Thoracic aorta (tissue), 2 donors: Measurements from ENCODE around the gene ZNF668. TPM values are rescaled to one million over a fixed set of nuclear protein-coding genes. Genes with fewer than 3 reads are reported as not detected.

Source experiments
- ATAC-seq: fragments of 150-250 bp; one replicate; pipeline ENCODE4 v1.8.0; 2017; ENCODE audit warnings: low read depth; ENCODE audit not compliant: insufficient number of reproducible peaks, low FRiP score
- DNase-seq: peaks from one replicate; pipeline ENCODE4 v3.0.0-alpha.2; 2020; ENCODE audit warnings: low spot score
- H3K27ac ChIP-seq, 2 donors: fragments of 200-600 bp; sonication (generic); 1 replicate in 1 of 2; 2 replicates in 1 of 2; pipeline ENCODE4 v1.5.1; 2016; ENCODE audit warnings: mild to moderate bottlenecking in 2 of 2, moderate library complexity in 2 of 2
- H3K27me3 ChIP-seq: fragments of 200-600 bp; sonication (generic); replicated peaks from 2 replicates; pipeline ENCODE4 v1.6.0; 2016; ENCODE audit warnings: mild to moderate bottlenecking; ENCODE audit not compliant: insufficient read depth
- H3K36me3 ChIP-seq: fragments of 200-600 bp; sonication (generic); one replicate; pipeline ENCODE4 v1.5.1; 2016
- H3K4me1 ChIP-seq, 2 donors: fragments of 200-600 bp; sonication (generic); 1 replicate in 1 of 2; 2 replicates in 1 of 2; pipeline versions ENCODE4 v1.5.1 to v1.6.0; 2016; ENCODE audit warnings: low read depth in 2 of 2, mild to moderate bottlenecking in 1 of 2; ENCODE audit not compliant: control insufficient read depth in 1 of 2
- H3K4me3 ChIP-seq: fragments of 200-600 bp; sonication (generic); 2 replicates; pipeline ENCODE4 v1.5.1; 2016; ENCODE audit warnings: mild to moderate bottlenecking
- H3K9me3 ChIP-seq: fragments of 200-600 bp; sonication (generic); 2 replicates; pipeline ENCODE4 v1.5.1; 2016
- CTCF ChIP-seq: fragments of 200-600 bp; sonication (generic); IDR thresholded peaks from one replicate; pipeline ENCODE4 v1.5.1; 2019; ENCODE audit warnings: antibody characterized with exemption
- total RNA-seq, 2 donors: library from RNA; depleted of rRNA; stranded (reverse); fragments of >200 nt; gene quantifications; one replicate each; pipeline versions ENCODE4 v1.1.0 to v1.2.3, GENCODE V29; 2016

ZNF668 gene
- total RNA-seq, 2 donors from 2014 or later = 10.3 to 14.5 TPM

GRCh38 chr16:31061126-31061812, 12.8 kb downstream of the ZNF668 start:
- no peak for TF ChIP-seq CTCF
- DNase-seq (no peak), ATAC-seq (no peak)
- Histone ChIP-seq H3K27ac (no peak overlapping the region), H3K4me3 (no peak overlapping the region), H3K4me1 (peaks cover 3 to 12% of the 10 kb centered on the region in 2 donors), H3K36me3 (peaks cover 27% of the 10 kb centered on the region), H3K9me3 (no peaks in the 10 kb centered on the region), H3K27me3 (no peaks in the 10 kb centered on the region)

- no peak overlapping the region for H3K4me3 ChIP-seq
- no peak for TF ChIP-seq CTCF
- H3K36me3 ChIP-seq = peaks cover 2% of the 10 kb centered on the region
- H3K27me3 ChIP-seq = no peaks in the 10 kb centered on the region
- H3K4me1 ChIP-seq = no peaks in the 10 kb centered on the region
- no peak overlapping the region for H3K27ac ChIP-seq
- ATAC-seq (no peak), DNase-seq (no peak)
- H3K9me3 ChIP-seq = no peaks in the 10 kb centered on the region
Measured at GRCh38 chr16:31055613-31056012, 18.4 kb downstream of the ZNF668 start.

- Histone ChIP-seq H3K4me1 (no peaks in the 10 kb centered on the region), H3K27ac (no peak overlapping the region), H3K9me3 (no peaks in the 10 kb centered on the region), H3K36me3 (no peaks in the 10 kb centered on the region), H3K4me3 (no peak overlapping the region), H3K27me3 (no peaks in the 10 kb centered on the region)
- no peak for TF ChIP-seq CTCF
- DNase-seq (no peak), ATAC-seq (no peak)
Measured at GRCh38 chr16:31052114-31052513, 21.9 kb downstream of the ZNF668 start.

GRCh38 chr16:31050280-31051030, 23.6 kb downstream of the ZNF668 start:
- DNase-seq (no peak), ATAC-seq (no peak)
- TF ChIP-seq CTCF = no peak
- Histone ChIP-seq H3K27me3 (no peaks in the 10 kb centered on the region), H3K27ac (no peak overlapping the region), H3K9me3 (no peaks in the 10 kb centered on the region), H3K4me3 (no peak overlapping the region), H3K4me1 (no peaks in the 10 kb centered on the region), H3K36me3 (no peaks in the 10 kb centered on the region)

GRCh38 chr16:31043898-31044481, 30.1 kb downstream of the ZNF668 start:
- ATAC-seq = no peak
- H3K27ac ChIP-seq = no peak overlapping the region
- no peak for TF ChIP-seq CTCF

More at GRCh38 chr16:31043898-31044481, 30.1 kb downstream of the ZNF668 start:
- Histone ChIP-seq H3K36me3 (peaks cover 22% of the 10 kb centered on the region), H3K27me3 (no peaks in the 10 kb centered on the region), H3K4me1 (no peaks in the 10 kb centered on the region), H3K9me3 (no peaks in the 10 kb centered on the region), H3K4me3 (no peak overlapping the region)
- DNase-seq = no peak
